Natural killer cell treated with Interleukin-12 subunit alpha and Interleukin-12 subunit beta and Interleukin-15 and Interleukin-18, amount 100 ng/mL, for 72 hours (primary cell): ENCODE measurements around the gene LEKR1. TPM values are rescaled to one million over a fixed set of nuclear protein-coding genes. Genes with fewer than 3 reads are reported as not detected.

ENCODE experiments used
- ATAC-seq, 2 donors: fragments of 150-1000 bp; cut with Tn5 transposase in 1 of 2; sonication (Bioruptor Pico), chemical (Tn5 transposase) in 1 of 2; 2 replicates each; pipeline ENCODE4 v1.10.0; 2021
- DNase-seq: peaks from one replicate; pipeline ENCODE4 v3.0.0; 2022; ENCODE audit warnings: low spot score
- H3K27ac Mint-ChIP-seq, 2 donors: 1 replicate in 1 of 2; 2 replicates in 1 of 2; pipeline ENCODE4 v1.8.0; 2022; ENCODE audit warnings: mixed read lengths in 2 of 2, mild to moderate bottlenecking in 1 of 2, moderate library complexity in 1 of 2
- H3K27me3 Mint-ChIP-seq, 2 donors: 1 replicate in 1 of 2; 2 replicates in 1 of 2; pipeline ENCODE4 v1.8.0; 2022; ENCODE audit warnings: mixed read lengths in 2 of 2
- H3K36me3 Mint-ChIP-seq: one replicate; pipeline ENCODE4 v1.8.0; 2022; ENCODE audit warnings: mixed read lengths
- H3K4me1 Mint-ChIP-seq, 2 donors: 1 replicate in 1 of 2; 2 replicates in 1 of 2; pipeline ENCODE4 v1.8.0; 2022; ENCODE audit warnings: low read depth in 2 of 2, mixed read lengths in 2 of 2, mild to moderate bottlenecking in 1 of 2
- H3K4me3 Mint-ChIP-seq: one replicate; pipeline ENCODE4 v1.8.0; 2022; ENCODE audit warnings: mixed read lengths
- H3K9me3 Mint-ChIP-seq: 2 replicates; pipeline ENCODE4 v1.8.0; 2022; ENCODE audit warnings: mixed read lengths
- total RNA-seq, 2 donors: library from RNA; stranded (reverse); gene quantifications; one replicate each; pipeline ENCODE4 v1.2.3, GENCODE V29; 2022

LEKR1 gene
- total RNA-seq, 2 donors from 2014 or later, result 0.43 to 1.3 TPM

GRCh38 chr3:157026091-157026490, 199.9 kb downstream of the LEKR1 start:
- DNase-seq (no peak), ATAC-seq (no peak)
- Mint-ChIP-seq H3K27ac (no peak overlapping the region), H3K36me3 (no peaks in the 10 kb centered on the region), H3K4me3 (no peak overlapping the region), H3K27me3 (peaks cover 26 to 36% of the 10 kb centered on the region in 2 donors), H3K9me3 (peaks cover 3% of the 10 kb centered on the region), H3K4me1 (peaks cover 4 to 11% of the 10 kb centered on the region in 2 donors)

GRCh38 chr3:157027861-157028745, 201.9 kb downstream of the LEKR1 start:
- Mint-ChIP-seq H3K27ac (no peak overlapping the region), H3K9me3 (no peaks in the 10 kb centered on the region), H3K36me3 (no peaks in the 10 kb centered on the region), H3K4me3 (no peak overlapping the region), H3K27me3 (peaks cover 34 to 39% of the 10 kb centered on the region in 2 donors), H3K4me1 (peaks cover 0 to 12% of the 10 kb centered on the region in 2 donors)
- ATAC-seq (no peak), DNase-seq (no peak)

- Mint-ChIP-seq H3K9me3 (no peaks in the 10 kb centered on the region), H3K4me1 (peaks cover 0 to 15% of the 10 kb centered on the region in 2 donors), H3K4me3 (no peak overlapping the region), H3K36me3 (no peaks in the 10 kb centered on the region), H3K27ac (no peak overlapping the region), H3K27me3 (peaks cover 31 to 33% of the 10 kb centered on the region in 2 donors)
- ATAC-seq, result no peak
- no peak for DNase-seq
Measured at GRCh38 chr3:157029365-157029790, 203.2 kb downstream of the LEKR1 start.

DNA sequence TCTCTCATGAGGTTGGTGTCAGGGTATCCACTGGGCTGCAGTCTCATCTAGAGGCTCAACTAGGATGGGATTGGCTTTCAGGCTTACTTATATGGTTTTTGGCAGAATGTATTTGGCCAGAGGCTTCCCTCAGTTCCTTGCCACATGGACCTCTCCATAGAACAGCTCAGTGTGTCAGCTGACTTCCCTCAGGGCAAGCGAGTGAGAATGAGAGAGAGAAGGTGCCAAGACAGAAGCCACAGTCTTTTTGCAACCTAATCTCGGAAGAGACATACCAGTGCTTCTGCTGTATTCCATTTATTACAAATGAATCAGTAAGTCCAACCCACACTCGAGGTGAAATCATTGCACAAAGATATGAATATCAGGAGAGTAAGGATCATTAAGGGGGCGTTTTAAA, 204.6 kb downstream of the LEKR1 start:
- Mint-ChIP-seq H3K27ac (no peak overlapping the region), H3K4me3 (no peak overlapping the region), H3K4me1 (peaks cover 0 to 15% of the 10 kb centered on the region in 2 donors), H3K36me3 (no peaks in the 10 kb centered on the region), H3K9me3 (no peaks in the 10 kb centered on the region), H3K27me3 (peaks cover 33 to 36% of the 10 kb centered on the region in 2 donors)
- ATAC-seq (no peak), DNase-seq (no peak)

DNA sequence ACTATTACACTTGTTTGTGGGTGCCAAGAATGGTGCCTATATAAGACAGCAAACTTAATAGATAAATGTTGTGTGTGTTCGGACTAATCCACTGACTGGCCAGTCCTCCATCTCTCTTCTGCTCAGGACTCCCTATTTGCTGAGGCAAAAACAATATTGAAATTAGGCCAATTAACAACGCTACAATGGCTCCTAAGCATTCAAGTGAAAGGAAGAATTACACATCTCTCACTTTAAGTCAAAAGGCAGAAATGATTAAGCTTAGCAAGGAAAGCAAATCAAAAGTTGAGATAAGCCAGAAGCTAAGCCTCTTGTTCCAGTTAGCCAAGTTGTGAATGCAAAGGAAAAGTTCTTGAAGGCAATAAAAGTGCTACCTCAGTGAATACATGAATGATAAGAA, 206.8 kb downstream of the LEKR1 start:
- ATAC-seq, result peak in 1 of 2 donors; percentile 41
- Mint-ChIP-seq H3K4me3 (no peak overlapping the region), H3K36me3 (no peaks in the 10 kb centered on the region), H3K27me3 (peaks cover 40 to 49% of the 10 kb centered on the region in 2 donors), H3K9me3 (no peaks in the 10 kb centered on the region), H3K4me1 (peaks cover 0 to 13% of the 10 kb centered on the region in 2 donors), H3K27ac (no peak overlapping the region)
- no peak for DNase-seq

GRCh38 chr3:157040456-157040855, 214.3 kb downstream of the LEKR1 start:
- Mint-ChIP-seq H3K9me3 (no peaks in the 10 kb centered on the region), H3K27ac (no peak overlapping the region), H3K4me1 (no peaks in the 10 kb centered on the region), H3K36me3 (no peaks in the 10 kb centered on the region), H3K4me3 (no peak overlapping the region), H3K27me3 (peaks cover 22 to 34% of the 10 kb centered on the region in 2 donors)
- DNase-seq (no peak), ATAC-seq (no peak)

DNA sequence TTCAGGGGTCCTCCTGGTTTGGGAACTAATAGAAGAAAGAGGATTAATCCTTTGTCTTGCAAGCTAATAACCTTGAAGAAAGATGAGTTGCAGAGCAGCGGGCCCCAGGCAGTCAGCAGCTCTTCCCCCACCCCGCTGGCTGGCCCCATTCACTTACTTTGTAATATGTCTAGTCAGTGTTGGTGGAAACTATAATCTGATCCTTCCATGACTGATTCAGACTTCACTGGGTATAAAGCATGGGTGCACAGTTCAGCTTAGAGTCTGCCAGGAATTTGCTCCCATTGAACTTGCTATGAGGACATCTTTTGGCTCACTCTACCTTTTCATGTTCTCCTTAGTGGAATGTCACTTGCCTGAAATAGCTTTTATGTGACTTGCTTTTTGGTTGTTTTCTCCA, 216.1 kb downstream of the LEKR1 start:
- Mint-ChIP-seq H3K4me3 (no peak overlapping the region), H3K4me1 (no peaks in the 10 kb centered on the region)
- DNase-seq, result no peak

DNA sequence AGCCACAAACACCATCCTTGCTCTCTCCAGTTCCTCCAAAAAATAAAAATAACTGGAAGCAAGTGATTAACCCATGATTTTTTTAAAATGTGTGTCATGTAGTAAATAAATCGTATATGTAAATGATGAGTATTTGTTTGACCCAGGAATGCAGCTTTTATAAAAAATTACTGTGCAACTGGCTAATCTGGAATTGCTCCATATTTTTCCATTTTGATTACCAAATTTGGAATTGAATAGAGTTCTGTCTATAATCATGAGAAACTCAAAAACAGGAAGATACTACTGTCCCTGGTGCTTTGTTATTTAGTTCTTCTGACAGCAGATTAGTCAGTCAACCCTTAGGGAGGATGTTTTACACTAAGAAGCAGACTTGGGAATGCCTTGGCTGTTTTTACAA, 217.6 kb downstream of the LEKR1 start:
- Mint-ChIP-seq H3K9me3 (no peaks in the 10 kb centered on the region), H3K4me3 (no peak overlapping the region), H3K36me3 (no peaks in the 10 kb centered on the region), H3K27ac (no peak overlapping the region), H3K4me1 (no peaks in the 10 kb centered on the region), H3K27me3 (peaks cover 4 to 9% of the 10 kb centered on the region in 2 donors)
- DNase-seq (no peak), ATAC-seq (no peak)

More for the DNA sequence above, 216.1 kb downstream of the LEKR1 start:
- no peak for ATAC-seq
- Mint-ChIP-seq H3K36me3 (no peaks in the 10 kb centered on the region), H3K9me3 (no peaks in the 10 kb centered on the region), H3K27me3 (peaks cover 14 to 21% of the 10 kb centered on the region in 2 donors), H3K27ac (no peak overlapping the region)

- no peaks in the 10 kb centered on the region for H3K4me1 Mint-ChIP-seq
- peaks cover 11 to 17% of the 10 kb centered on the region in 2 donors for H3K27me3 Mint-ChIP-seq
- no peak for DNase-seq
- no peak overlapping the region for H3K27ac Mint-ChIP-seq
- no peak overlapping the region for H3K4me3 Mint-ChIP-seq
- no peaks in the 10 kb centered on the region for H3K9me3 Mint-ChIP-seq
- H3K36me3 Mint-ChIP-seq, result no peaks in the 10 kb centered on the region
- ATAC-seq, result no peak
Measured at GRCh38 chr3:157045238-157045850, 219.2 kb downstream of the LEKR1 start.

GRCh38 chr3:157046520-157046919, 220.4 kb downstream of the LEKR1 start:
- ATAC-seq, result no peak
- no peak for DNase-seq
- Mint-ChIP-seq H3K27me3 (peaks cover 8 to 13% of the 10 kb centered on the region in 2 donors), H3K36me3 (no peaks in the 10 kb centered on the region), H3K27ac (no peak overlapping the region), H3K4me1 (no peaks in the 10 kb centered on the region), H3K9me3 (no peaks in the 10 kb centered on the region), H3K4me3 (no peak overlapping the region)

GRCh38 chr3:157051055-157051454, 224.9 kb downstream of the LEKR1 start:
- DNase-seq (no peak), ATAC-seq (no peak)
- no peaks in the 10 kb centered on the region for H3K36me3 Mint-ChIP-seq

GRCh38 chr3:157051591-157051990, 225.4 kb downstream of the LEKR1 start:
- Mint-ChIP-seq H3K4me1 (no peaks in the 10 kb centered on the region), H3K27ac (no peak overlapping the region), H3K27me3 (peaks cover 7 to 9% of the 10 kb centered on the region in 2 donors), H3K36me3 (no peaks in the 10 kb centered on the region), H3K4me3 (no peak overlapping the region), H3K9me3 (no peaks in the 10 kb centered on the region)
- ATAC-seq (no peak), DNase-seq (no peak)

More at GRCh38 chr3:157051055-157051454, 224.9 kb downstream of the LEKR1 start:
- Mint-ChIP-seq H3K4me1 (no peaks in the 10 kb centered on the region), H3K27ac (no peak overlapping the region), H3K4me3 (no peak overlapping the region), H3K9me3 (no peaks in the 10 kb centered on the region), H3K27me3 (peaks cover 7 to 9% of the 10 kb centered on the region in 2 donors)

DNA sequence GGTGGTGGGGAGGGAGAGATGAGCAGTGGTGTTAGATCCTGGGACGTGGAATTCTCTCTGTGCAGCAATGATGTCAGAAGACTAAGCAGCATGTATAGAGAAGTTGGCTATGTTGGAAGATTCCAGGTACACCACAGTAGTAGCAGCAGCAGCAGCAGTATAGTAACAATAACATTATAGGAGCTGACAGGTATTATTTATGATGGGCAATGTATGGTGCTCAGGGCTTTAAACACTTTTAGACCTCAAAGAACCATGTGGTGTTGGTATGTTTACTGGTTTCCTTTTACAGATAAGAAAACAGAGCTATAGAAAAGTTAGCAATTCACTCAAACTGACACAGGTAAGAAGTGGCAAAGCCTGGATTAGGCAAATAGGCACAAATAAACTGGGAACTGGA, 229.9 kb downstream of the LEKR1 start:
- Mint-ChIP-seq H3K36me3 (no peaks in the 10 kb centered on the region), H3K4me3 (no peak overlapping the region), H3K9me3 (no peaks in the 10 kb centered on the region), H3K27me3 (peaks cover 13 to 19% of the 10 kb centered on the region in 2 donors), H3K27ac (no peak overlapping the region), H3K4me1 (peaks cover 0 to 7% of the 10 kb centered on the region in 2 donors)
- DNase-seq (no peak), ATAC-seq (no peak)
